ENCODE data around the gene PTPRG. TPM values are rescaled to one million over a fixed set of nuclear protein-coding genes. Genes with fewer than 3 reads are reported as not detected.

The PTPRG gene
- total RNA-seq, 1 donor from 2014 or later, result 77.2 TPM

DNA sequence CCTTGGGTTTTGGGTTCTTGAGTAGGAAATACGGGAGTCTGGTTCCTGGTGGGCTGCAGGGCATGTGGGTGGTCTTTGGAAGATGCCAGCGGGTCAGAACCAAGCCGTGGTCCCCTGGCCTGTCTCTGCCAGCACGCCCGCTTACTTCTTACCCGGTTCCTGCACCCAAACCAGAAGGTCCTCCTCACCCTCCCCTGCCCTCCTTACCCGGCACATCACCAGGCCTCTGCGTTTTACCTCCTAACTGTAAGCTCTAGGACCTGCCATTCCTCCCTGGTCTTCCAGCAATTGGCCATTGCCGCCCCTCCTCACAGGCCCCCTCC lies 628.0 kb downstream of the PTPRG start:
- TF ChIP-seq, protein P1, sequence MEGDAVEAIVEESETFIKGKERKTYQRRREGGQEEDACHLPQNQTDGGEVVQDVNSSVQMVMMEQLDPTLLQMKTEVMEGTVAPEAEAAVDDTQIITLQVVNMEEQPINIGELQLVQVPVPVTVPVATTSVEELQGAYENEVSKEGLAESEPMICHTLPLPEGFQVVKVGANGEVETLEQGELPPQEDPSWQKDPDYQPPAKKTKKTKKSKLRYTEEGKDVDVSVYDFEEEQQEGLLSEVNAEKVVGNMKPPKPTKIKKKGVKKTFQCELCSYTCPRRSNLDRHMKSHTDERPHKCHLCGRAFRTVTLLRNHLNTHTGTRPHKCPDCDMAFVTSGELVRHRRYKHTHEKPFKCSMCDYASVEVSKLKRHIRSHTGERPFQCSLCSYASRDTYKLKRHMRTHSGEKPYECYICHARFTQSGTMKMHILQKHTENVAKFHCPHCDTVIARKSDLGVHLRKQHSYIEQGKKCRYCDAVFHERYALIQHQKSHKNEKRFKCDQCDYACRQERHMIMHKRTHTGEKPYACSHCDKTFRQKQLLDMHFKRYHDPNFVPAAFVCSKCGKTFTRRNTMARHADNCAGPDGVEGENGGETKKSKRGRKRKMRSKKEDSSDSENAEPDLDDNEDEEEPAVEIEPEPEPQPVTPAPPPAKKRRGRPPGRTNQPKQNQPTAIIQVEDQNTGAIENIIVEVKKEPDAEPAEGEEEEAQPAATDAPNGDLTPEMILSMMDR (conservative IDR thresholded peaks at IDR 0.05), result no peak
- no peaks in the 10 kb centered on the region for H3K9me3 Mint-ChIP-seq
- no peak for DNase-seq (ENCODE audit: extremely low spot score, unreplicated experiment)
- H3K27me3 Mint-ChIP-seq, result no peaks in the 10 kb centered on the region
- no peak overlapping the region for H3K4me3 Mint-ChIP-seq
- H3K36me3 Mint-ChIP-seq, result peaks cover 32% of the 10 kb centered on the region
- H3K27ac Mint-ChIP-seq, result no peak overlapping the region
- H3K4me1 Mint-ChIP-seq (ENCODE audit: unreplicated experiment), result peaks cover 14% of the 10 kb centered on the region

DNA sequence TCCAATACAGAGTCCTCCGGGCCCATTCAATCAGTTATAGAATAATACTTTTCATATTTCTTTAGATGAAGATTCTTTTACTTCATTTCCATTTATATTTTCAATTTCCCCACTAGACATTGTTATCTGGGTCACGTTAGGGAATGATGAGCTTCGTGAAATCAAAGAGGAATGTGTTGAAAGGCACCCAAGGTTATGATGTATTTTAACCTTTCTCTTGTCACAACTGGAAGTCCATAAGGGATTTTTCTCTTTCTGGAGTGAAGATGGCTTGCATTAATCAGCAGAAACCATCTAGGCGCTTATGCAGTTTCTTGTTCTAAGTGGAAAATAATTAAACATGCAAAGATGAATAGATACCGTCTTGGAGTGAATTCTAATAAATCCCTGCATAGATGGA lies 631.5 kb downstream of the PTPRG start:
- TF ChIP-seq, protein P1 (conservative IDR thresholded peaks at IDR 0.05), result no peak
- H3K27me3 Mint-ChIP-seq, result no peaks in the 10 kb centered on the region
- H3K27ac Mint-ChIP-seq, result no peak overlapping the region
- H3K9me3 Mint-ChIP-seq, result no peaks in the 10 kb centered on the region
- H3K4me1 Mint-ChIP-seq (ENCODE audit: unreplicated experiment), result peaks cover 10% of the 10 kb centered on the region
- no peak for DNase-seq (ENCODE audit: extremely low spot score, unreplicated experiment)
- H3K36me3 Mint-ChIP-seq, result peaks cover 27% of the 10 kb centered on the region
- H3K4me3 Mint-ChIP-seq, result no peak overlapping the region

- Mint-ChIP-seq H3K4me1 (ENCODE audit: unreplicated experiment) (peaks cover 4% of the 10 kb centered on the region), H3K4me3 (no peak overlapping the region)
- TF ChIP-seq, protein P1 (conservative IDR thresholded peaks at IDR 0.05), result no peak
Observed at GRCh38 chr3:62193586-62194345, 632.4 kb downstream of the PTPRG start.

GRCh38 chr3:62197350-62198012 lies 636.1 kb downstream of the PTPRG start:
- Mint-ChIP-seq H3K9me3 (no peaks in the 10 kb centered on the region), H3K27ac (no peak overlapping the region), H3K4me3 (no peak overlapping the region), H3K27me3 (no peaks in the 10 kb centered on the region), H3K4me1 (ENCODE audit: unreplicated experiment) (no peaks in the 10 kb centered on the region), H3K36me3 (peaks cover 14% of the 10 kb centered on the region)
- TF ChIP-seq, protein P1 (conservative IDR thresholded peaks at IDR 0.05), result no peak
- no peak for DNase-seq (ENCODE audit: extremely low spot score, unreplicated experiment)

More at GRCh38 chr3:62193586-62194345, 632.4 kb downstream of the PTPRG start:
- Mint-ChIP-seq H3K27ac (no peak overlapping the region), H3K27me3 (no peaks in the 10 kb centered on the region), H3K36me3 (peaks cover 27% of the 10 kb centered on the region), H3K9me3 (no peaks in the 10 kb centered on the region)
- DNase-seq (ENCODE audit: extremely low spot score, unreplicated experiment), result no peak

DNA sequence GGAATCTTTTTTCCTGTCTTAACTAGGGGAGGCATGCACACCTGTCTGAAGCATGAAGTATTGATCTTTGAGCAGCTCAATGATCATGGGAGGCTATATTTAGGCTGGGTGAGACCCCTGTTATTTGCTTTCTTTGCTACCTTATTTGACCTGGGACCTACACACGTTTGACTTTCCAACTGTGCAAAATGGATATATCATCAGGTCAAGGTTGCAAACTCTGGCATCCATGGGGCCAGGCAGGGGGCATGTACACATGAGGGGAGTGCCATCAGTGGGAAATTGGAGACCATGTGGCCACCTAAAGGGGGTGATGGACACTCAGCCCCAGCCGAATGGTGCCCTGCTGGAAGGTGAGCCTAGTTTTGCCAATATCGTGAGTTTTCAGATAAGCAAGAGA lies 637.8 kb downstream of the PTPRG start:
- H3K27ac Mint-ChIP-seq, result no peak overlapping the region
- DNase-seq (ENCODE audit: extremely low spot score, unreplicated experiment), result no peak
- peaks cover 13% of the 10 kb centered on the region for H3K36me3 Mint-ChIP-seq
- H3K4me1 Mint-ChIP-seq (ENCODE audit: unreplicated experiment), result no peaks in the 10 kb centered on the region
- no peaks in the 10 kb centered on the region for H3K27me3 Mint-ChIP-seq
- no peaks in the 10 kb centered on the region for H3K9me3 Mint-ChIP-seq
- H3K4me3 Mint-ChIP-seq, result no peak overlapping the region
- TF ChIP-seq, protein P1 (conservative IDR thresholded peaks at IDR 0.05), result no peak

All from type B pancreatic cell (in vitro differentiated cells).